Stimulated activated CD8-positive, alpha-beta memory T cell treated with anti-CD3 and anti-CD28 coated beads, Interleukin-7, amount 100 ng/mL, for 1 hour (primary cell): ENCODE measurements around the gene FMO3.

ENCODE experiments used
- DNase-seq, 2 donors: peaks; one replicate each; pipeline ENCODE4 v3.0.0-alpha.2; 2020; ENCODE audit warnings: low read depth in 2 of 2

The FMO3 gene

DNA sequence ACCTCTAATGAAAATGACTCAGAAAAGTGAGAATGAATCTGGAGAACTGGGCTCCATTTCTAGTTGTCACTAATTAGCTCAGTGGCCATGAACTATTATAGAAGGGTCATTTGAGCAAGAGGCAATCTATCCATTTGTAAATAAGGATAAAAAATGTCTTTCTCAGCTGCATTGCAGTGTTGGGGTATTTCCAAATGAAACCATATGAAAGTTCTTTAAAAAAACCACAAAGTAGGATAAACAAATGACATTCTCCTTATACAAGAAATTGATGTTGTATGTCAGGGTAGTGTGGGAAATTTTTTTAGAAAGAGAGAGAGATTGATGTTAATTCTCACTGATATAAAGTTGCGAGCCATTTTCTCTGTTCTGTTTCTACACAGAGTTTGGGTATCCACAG is 26.0 kb downstream of the FMO3 start:
- DNase-seq, result no peak

DNA sequence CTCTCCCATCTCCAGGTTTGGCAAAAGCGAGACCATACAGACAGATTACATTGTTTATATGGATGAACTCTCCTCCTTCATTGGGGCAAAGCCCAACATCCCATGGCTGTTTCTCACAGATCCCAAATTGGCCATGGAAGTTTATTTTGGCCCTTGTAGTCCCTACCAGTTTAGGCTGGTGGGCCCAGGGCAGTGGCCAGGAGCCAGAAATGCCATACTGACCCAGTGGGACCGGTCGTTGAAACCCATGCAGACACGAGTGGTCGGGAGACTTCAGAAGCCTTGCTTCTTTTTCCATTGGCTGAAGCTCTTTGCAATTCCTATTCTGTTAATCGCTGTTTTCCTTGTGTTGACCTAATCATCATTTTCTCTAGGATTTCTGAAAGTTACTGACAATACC is 26.4 kb downstream of the FMO3 start:
- DNase-seq, result no peak

DNA sequence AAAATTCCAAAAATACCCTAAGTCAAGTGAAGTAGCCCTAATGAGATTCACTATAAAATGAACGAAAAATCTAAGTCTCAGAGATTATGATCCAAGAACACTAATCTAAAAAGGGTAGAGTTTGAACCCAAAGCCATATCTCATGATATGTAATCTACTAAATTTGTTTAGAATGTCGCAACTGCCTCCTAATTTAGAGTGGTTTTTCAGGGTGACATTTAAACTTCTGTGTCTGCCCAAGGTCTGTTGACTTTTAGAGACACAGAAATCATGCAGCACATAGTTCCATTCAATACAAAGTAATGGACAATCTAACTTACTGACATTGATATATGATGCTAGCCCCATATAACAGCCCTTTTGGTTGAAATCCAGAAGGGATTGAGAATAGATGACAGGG is 28.9 kb downstream of the FMO3 start:
- no peak for DNase-seq

DNA sequence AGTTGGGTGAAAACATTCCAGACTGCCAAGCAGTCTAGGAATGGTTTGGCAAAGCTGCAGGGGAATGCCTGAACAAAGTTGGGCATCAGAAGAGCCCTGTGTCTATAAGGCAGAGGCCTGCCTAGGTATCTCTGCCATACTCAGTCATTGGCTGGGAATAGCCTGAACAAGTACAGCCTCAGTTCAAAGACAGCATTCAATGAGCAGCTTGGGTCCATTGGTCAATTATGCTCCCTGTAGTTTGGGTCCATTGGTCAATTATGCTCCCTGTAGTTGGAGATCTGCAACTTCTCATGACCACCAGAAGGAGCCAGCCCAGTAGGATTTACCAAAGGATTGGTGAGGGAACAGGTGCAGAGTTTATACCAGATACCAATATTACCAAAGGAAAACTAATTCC is 31.6 kb downstream of the FMO3 start:
- no peak for DNase-seq

DNA sequence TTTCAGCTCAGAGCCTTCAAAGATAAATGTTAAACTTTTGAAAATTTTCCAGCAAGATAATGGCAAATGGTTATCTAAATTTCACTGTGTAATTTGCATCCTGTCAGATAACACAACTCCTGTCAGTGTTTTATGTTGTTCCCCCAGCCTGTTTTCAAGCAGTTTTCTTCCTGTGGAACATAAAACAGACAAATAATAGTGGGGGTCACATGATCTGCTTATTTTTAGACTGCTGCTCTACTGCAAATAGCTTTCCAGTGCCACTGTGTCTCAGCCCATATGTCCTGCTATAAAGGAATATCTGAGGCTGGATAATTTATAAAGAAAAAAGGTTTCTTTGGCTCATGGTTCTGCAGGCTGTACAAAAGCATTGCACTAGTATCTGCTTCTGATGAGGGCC is 32.2 kb downstream of the FMO3 start:
- no peak for DNase-seq

DNA sequence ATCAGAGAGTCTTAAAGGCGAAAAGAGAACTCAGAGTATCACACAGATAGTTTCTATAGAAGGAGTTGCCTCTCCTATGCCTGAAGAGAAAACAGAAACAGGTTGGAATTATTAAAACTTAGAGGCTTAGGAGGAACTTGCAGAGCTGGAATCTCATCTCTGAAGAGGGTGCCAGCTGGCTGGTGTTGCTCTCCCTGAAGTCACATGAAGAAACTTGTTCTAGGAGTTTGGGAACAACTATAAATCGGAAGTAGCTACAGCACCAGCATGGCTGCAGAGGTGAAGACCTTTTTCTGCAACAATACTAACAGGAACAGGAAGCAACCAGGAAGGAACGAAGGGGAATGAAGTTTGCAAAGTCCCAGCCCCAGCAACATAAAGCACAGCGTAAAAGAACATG is 35.8 kb downstream of the FMO3 start:
- no peak for DNase-seq

DNA sequence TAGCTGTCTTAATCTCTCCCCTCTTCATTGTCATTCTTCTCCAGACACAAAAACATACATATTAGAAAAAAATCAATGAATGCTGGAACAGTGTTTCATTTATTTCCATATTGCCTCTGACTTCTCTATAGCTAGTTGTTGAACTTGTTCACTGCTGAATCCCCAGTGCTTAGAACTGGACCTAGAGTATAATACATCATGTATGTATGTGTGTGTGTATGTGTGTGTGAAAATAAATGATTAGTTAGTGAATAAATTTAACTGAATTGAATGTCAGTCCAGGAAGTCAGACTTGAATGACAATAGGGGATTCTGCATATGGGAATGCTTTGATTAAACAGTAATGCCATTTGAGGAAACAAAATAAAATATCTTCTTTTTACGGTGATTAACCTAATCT is 36.4 kb downstream of the FMO3 start:
- DNase-seq, result no peak

DNA sequence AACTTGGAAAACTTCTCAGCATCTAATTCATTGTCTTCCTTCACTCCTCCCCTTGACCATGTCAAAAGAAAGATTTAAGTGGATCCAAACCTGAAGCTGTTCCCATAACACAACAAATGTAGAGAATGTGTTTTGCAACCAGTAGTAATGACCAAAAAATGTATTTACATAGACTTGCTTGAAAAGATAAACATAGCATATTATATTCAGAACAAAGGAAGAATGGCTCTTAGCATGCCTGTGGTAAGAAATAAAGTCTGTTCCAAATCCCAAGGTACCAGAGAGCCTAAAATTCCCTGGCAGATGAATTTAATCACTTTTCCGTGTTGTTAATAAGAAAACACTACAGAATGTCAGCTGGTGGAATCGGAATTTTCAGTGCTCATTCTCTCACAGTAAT is 36.8 kb downstream of the FMO3 start:
- no peak for DNase-seq

DNA sequence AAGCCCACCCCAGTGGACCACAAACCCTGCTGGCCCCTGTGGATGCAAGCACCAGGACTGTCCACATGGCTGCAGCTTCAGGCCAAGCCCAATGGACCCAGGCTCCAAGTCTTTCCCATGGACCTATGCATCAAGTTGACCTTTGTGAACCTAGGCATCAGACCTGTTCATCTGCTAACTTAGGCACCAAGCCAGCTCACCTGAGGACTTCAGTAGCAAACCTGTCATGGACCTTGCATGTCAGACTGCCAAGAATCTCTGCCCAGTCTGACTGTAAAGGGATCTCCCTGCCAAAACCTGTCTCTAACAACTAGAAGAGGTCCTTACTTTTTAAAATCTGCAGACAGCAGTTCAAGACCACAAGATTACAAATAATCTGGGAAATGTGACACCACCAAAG is 37.8 kb downstream of the FMO3 start:
- DNase-seq, result no peak

DNA sequence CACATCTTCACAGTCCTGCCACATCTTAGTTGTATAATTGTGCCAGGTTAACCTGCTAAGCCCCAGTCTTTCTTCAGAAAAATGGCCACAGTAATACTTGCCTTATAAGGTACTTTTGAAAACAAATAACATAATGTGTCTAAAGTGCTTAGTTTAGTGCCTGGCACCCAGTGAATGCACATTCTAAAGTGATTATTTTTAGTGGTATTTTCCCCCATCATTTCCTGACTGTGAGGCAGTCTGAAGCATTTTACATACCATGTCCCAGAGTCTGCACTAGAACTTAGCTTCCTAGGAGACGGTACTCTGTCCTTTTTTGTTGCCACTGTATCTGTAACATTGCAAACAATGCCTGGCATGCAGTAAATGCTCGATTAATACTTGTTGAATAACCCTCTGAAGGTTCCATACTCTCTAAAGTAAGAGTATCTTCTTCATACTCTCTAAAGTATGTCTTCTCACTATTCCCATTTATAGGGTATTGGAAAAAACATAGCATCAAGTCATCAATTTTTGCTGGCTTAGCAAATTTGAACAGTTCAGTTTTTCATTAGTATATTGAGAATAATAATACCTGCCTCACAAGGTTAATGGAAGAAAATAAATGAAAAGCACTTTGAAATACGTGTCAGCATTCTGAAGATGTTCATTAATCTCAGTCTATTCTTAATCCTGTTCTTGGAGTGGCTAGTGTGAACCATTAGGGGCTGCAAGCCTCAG is 43.7 kb downstream of the FMO3 start:
- DNase-seq, result no peak

DNA sequence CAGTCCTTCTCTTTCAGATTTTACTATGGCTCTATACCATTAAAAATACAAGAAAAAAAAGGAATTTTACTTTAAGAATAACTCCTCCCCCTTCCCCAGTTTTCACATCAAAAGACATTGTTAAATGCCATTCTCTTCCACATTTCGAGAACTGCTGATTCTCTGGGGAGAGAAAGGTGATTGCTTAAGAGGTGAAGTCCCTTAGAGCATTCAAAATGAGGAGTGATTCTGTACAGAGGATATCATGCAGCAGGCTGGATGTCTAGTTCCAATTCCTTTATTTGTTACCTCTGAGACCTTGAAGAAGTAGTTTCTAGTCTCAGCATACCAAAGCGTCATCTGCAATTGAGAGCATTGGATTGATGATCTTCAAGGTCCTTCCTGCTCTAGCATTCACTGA is 46.9 kb downstream of the FMO3 start:
- DNase-seq, result no peak

DNA sequence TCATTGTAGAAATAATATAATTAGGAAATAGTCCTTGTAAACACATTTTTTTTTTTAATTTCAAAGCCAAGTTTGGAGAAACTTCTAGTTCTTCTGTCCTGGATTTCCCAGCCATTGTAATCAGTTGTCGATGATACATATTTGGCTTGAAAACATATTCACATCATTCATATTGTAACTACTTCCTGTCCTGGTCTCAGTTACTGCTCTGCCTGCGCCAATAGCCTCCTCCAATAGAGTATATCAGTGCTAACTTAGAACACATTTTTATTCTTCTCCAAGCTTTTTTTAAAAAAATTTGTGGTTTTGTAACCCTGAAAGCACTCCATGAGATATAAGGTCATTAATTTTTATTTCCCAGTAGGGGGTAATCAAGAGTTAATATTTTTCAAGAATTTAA is 48.3 kb downstream of the FMO3 start:
- no peak for DNase-seq

DNA sequence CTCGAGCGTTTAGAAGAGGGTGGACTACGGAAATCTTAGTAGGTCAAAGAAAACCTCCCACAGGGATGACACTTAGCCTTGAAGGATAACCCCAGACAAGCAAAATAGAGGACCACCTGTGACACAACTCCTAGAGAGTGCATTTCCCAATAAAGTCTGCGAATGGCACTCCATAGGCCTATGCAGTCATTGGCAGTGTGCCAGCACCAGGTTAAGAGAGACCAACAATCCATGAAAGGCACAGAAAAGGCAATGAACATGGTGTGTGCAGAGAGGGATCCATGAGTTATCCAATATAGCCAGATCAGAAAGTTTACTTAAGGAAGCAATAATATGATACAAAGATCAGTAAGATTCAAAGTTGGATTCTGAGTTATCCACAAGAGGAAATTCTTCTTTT is 49.2 kb downstream of the FMO3 start:
- no peak for DNase-seq

DNA sequence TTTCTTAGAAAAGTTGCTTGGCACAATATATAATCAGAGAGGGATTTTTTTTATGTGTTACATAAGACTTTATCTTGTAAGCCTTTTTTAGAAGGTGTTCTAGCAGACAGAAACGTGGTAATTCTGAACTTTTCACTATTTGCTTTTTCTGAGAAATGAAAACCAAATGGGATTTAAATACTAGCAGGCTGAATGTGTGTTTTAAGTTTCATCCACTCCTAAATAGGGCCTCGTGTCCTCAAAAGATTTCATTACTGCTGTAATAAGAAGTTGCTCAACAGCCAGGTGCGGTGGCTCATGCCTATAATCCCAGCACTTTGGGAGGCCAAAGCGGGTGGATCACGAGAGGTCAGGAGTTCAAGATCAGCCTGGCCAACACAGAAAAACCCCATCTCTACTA is 49.7 kb downstream of the FMO3 start:
- DNase-seq, result no peak

DNA sequence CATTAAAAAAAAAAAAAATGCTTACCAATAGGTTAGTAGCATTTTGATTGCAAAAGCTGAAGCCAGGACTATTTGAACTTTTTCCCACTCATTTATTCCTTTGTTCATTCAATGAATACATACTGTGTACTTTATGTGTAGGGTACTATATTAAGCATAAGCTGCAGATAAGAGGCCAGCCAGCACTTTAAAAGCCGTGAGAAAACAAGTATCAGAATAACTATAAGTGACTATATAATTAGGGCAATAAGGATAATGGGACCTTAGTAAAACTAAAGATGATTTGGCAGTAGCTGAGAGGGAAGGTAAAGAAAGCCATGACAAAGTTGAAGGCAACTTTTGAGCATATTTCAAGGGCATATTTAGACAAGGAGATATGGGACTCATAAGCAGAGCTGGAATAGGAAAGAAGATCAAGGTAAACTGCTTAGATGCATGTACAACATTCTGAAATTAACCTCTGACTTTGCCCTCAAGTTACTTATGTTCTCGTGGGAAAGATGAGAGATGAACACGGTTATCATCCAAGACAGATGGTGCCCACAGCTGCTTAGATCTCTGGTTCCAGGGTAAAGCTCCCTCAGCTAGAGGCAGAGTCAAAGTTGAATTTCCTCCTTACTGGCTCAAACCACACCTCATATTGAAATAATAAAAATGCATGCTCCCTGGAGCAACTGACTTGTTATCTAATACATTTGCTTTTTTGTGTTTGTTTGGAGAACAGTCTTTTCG is 50.4 kb downstream of the FMO3 start:
- DNase-seq, result no peak

DNA sequence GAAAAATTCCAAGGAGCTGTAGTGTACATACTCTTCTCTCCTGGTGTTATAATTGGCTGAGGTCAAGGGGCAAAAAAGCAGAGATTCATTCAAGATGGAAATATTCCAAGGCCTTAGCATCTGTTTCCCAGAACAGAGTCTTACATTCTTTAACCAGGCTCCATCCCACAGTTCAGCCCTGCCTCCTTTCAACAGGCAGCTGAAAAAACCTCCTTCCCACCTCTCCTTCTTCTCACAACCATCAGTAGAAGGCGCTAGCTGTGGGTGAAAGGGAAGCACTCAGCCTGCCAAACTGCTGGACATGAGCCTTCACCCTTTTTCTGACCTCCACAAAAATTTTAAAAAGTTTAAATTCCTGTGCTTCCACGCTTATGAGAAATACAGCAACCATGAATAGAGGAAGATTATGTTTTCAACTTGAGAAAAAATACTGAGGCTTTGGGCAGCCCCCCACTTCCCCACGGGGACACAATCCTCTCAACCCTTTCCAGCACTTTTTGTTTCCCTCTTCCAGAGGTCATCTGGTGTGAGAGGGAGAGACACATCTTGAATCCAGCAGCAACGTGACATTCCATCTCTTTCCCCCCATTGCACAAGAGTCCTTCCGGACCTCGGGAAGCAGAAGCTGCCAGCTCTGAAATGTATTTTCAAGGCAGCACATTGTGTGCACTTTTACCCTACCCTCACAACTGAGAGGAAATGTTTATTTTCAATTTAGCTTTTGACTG is 51.1 kb downstream of the FMO3 start:
- no peak for DNase-seq

DNA sequence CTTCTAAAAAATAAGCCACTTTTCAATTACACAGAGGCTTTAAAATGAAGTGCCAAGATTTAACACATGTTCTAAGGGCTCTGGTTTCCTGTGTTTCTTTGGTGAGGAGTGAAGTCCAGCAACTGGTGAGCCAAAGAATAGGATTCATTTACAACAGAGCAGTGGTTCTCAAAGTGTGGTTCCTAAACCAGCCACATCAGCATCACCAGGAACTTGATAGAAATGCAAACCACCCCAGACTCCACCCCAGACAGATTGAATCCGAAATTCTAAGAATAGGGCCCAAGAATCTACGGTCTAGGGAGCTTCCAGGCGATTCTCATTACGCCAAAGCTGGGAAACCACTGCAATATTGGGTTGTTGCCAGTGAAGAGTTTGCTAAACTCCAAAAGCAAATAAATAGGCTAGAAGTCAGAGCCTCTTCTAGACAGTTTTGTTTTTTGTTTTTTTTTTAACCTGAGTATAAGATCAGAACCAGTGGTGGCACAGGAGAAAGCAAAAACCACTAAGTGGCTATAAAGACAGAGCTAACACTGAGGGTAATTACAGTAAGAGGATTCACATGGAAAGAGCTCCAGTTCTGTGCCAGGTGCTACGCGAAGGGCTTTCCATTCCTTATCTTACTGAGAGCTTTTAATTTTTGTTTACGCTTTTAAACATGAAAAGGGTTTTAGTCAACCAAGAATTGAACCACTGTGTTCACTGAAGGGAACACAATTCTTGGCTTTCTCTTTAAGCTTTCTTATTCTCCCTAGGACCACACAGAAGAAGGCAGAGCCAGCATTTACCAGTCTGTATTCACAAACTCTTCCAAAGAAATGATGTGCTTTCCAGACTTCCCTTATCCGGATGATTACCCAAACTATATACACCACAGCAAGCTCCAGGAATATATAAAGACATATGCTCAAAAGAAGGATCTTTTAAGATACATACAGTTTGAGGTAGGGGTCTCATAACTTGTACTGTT is 52.0 kb downstream of the FMO3 start:
- DNase-seq, result no peak

DNA sequence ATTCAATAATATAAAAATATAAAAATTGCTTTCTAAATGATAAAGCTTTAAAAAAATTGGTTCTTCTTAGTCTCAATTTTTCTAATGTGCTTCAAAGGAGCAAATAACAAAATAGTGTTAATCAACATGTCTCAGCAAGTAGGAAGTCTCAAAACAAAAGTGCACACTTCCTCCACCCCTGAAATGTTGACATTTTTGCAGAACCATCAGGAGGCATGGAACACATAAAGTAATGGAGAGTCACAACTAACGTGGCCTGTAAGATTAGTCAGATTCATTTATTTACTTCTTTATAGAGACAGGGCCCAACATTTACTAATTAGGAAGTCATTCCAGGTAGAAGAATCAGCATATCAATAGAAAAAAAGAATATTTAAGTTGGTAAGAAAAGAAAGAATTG is 59.5 kb downstream of the FMO3 start:
- no peak for DNase-seq

DNA sequence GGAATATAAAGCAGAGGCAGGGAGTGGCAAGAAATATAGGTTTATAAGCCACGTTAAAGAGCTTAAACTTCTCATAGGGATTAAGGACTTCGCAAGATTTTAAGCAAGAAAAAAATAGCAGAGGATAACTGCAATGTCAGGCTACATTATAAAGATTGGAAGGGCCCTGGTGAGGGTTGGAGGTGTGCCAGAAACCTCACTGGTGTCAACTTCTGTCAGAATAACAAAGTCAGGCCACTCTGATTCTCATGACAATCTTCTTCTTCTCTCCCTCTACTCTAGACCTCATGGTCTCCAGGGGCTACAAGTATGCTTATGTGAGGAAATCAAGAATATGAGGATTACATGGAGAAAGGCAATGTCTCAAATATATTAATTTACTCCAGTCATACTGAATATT is 61.8 kb downstream of the FMO3 start:
- no peak for DNase-seq

DNA sequence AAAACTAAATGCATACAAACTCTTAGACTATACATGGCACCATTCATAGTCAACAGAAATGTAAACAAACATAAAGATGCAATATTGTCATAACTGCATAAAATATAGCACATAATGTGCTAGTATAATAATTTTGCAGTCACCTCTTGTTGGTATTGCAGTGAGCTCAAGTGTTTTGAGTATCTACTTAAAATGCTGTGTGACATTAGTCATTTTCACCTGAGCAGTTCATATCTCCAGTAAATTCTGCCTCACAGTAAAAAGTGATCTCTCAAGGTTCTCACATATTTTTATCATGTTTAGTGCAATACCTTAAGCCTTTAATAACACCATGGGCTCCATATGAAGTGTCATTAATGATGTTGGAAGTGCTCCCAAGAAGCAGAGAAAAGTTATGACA is 64.8 kb downstream of the FMO3 start:
- no peak for DNase-seq

DNA sequence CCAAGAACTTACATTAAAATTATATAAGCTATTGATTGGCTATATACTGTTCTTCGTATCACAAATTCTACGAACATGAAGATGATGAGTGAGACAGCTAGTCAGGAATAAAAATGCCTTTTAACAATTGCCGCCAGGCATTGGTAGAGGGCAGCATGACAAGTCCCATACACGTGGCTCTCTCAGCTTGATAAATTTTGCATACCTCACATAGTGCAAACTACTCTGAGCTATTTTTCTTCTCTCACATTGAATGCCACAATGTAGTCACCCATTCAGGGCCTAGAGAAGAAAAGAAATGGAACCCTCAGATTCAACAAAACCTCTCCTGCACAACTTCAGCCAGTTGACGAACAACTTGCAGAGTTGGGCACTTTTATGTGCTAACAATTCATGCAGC is 67.4 kb downstream of the FMO3 start:
- no peak for DNase-seq

DNA sequence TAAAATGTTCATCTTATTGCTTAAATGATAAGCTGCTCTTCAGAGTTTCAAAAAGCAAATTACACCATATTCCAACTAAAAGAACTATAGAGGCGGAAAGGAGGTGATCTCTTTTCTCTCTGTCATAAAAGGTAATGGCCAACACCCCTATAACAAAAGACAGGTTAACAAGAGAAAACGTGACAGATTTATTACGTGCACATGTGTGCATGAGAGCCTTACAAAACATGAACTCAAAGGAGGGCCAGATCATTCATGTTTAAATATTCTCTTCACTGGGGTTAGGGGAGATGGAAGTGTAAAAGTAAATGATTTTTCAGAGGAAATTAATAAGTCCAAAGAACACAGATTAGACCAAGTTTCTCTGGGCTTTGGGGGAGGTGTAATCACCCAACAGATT is 67.8 kb downstream of the FMO3 start:
- no peak for DNase-seq
